Thyroid gland (tissue), 4 donors: ENCODE measurements around the gene ZXDC. TPM values are rescaled to one million over a fixed set of nuclear protein-coding genes. Genes with fewer than 3 reads are reported as not detected.

Experiments used
- DNase-seq, 2 donors: peaks; one replicate each; pipeline ENCODE4 v3.0.0-alpha.2; 2019
- H3K27ac ChIP-seq, 3 donors: fragments of 200-600 bp; sonication (generic); 1 replicate in 2 of 3; 2 replicates in 1 of 3; pipeline ENCODE4 v1.5.1; 2016 to 2019; ENCODE audit warnings: mild to moderate bottlenecking in 1 of 3, moderate library complexity in 1 of 3
- H3K27me3 ChIP-seq: fragments of 200-600 bp; sonication (generic); one replicate; pipeline ENCODE4 v1.5.1; 2019
- H3K36me3 ChIP-seq, 2 donors: fragments of 200-600 bp; sonication (generic); one replicate each; pipeline ENCODE4 v1.5.1; 2016 to 2019
- H3K4me1 ChIP-seq, 2 donors: fragments of 200-600 bp; sonication (generic); one replicate each; pipeline ENCODE4 v1.5.1; 2017 to 2019
- H3K4me3 ChIP-seq, 3 donors: fragments of 200-600 bp; sonication (generic); replicated peaks in 1 of 3; 1 replicate in 2 of 3; 2 replicates in 1 of 3; pipeline ENCODE4 v1.5.1; 2016; ENCODE audit warnings: mild to moderate bottlenecking in 1 of 3
- H3K9me3 ChIP-seq: fragments of 200-600 bp; sonication (generic); one replicate; pipeline ENCODE4 v1.5.1; 2017
- POLR2A ChIP-seq, 2 donors: fragments of 450-650 bp; IDR thresholded peaks; one replicate each; pipeline ENCODE4 v1.6.1; 2017; ENCODE audit warnings: antibody characterized with exemption in 2 of 2, mild to moderate bottlenecking in 2 of 2, moderate library complexity in 1 of 2
- WGBS, 2 donors: methylation state at CpG; one replicate each; pipeline ENCODE4 v1.1.5; 2017; 5-methylcytosine and 5-hydroxymethylcytosine counted together
- intact Hi-C: fragments of 100-400 bp; cut with DNase I; formaldehyde crosslinking; loops from one replicate; pipeline ENCODE4 v1.15.1; 2023
- total RNA-seq, 4 donors: library from RNA; depleted of rRNA; stranded (reverse); fragments of >200 nt; gene quantifications; one replicate each; pipeline ENCODE4 v1.2.3, GENCODE V29; 2016
- TF ChIP-seq, protein P1 (sequence below), 6 experiments: fragments of 200-600 bp in 3 of 6; fragments of 450-650 bp in 3 of 6; sonication (generic) in 3 of 6; IDR thresholded peaks; one replicate each; pipeline ENCODE4 v1.5.1; 2016 to 2019; ENCODE audit warnings: antibody characterized with exemption in 6 of 6, mild to moderate bottlenecking in 2 of 6, inconsistent platforms in 1 of 6, moderate library complexity in 1 of 6

ZXDC gene
- total RNA-seq, 4 donors from 2014 or later: 51.5 to 96.8 (median 57.4) TPM

DNA sequence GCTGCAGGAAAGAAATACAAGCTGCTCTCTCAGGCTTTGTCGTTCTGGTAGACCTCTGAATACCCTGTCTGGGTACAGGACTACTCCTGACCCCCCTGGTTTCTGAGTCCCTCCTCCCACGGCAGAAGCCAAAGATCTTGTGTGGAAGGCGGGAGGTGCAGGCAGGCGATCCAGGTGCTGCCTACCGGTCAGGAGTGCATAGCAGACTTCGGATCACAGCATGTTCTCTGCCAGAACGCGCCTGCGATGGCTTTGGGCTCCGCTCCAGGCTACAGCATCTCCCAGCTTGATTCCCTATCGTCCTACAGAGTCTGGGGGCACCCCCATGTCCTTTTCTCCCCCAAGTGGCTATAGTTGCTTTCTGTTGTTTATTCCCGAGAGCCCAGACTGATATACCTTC lies 83.4 kb downstream of the ZXDC start:
- peaks cover 0 to 16% of the 10 kb centered on the region in 2 donors for H3K4me1 ChIP-seq
- TF ChIP-seq POLR2A (IDR thresholded peaks at IDR 0.05): no peak
- TF ChIP-seq, protein P1, sequence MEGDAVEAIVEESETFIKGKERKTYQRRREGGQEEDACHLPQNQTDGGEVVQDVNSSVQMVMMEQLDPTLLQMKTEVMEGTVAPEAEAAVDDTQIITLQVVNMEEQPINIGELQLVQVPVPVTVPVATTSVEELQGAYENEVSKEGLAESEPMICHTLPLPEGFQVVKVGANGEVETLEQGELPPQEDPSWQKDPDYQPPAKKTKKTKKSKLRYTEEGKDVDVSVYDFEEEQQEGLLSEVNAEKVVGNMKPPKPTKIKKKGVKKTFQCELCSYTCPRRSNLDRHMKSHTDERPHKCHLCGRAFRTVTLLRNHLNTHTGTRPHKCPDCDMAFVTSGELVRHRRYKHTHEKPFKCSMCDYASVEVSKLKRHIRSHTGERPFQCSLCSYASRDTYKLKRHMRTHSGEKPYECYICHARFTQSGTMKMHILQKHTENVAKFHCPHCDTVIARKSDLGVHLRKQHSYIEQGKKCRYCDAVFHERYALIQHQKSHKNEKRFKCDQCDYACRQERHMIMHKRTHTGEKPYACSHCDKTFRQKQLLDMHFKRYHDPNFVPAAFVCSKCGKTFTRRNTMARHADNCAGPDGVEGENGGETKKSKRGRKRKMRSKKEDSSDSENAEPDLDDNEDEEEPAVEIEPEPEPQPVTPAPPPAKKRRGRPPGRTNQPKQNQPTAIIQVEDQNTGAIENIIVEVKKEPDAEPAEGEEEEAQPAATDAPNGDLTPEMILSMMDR (IDR thresholded peaks at IDR 0.05): no peak
- 74 to 87% methylated on average over 11 to 12 of the region's 12 CpGs for whole genome bisulfite sequencing, 2 donors
- no peaks in the 10 kb centered on the region for H3K9me3 ChIP-seq
- intact Hi-C loops: loop anchor here (5.0 kb wide), 1 partner anchor 260 kb away; no protein-coding TSS in a partner anchor
- no peaks in the 10 kb centered on the region for H3K27me3 ChIP-seq
- no peaks in the 10 kb centered on the region for H3K36me3 ChIP-seq
- no peak for DNase-seq
- H3K27ac ChIP-seq: no peak overlapping the region
- H3K4me3 ChIP-seq: no peak overlapping the region

DNA sequence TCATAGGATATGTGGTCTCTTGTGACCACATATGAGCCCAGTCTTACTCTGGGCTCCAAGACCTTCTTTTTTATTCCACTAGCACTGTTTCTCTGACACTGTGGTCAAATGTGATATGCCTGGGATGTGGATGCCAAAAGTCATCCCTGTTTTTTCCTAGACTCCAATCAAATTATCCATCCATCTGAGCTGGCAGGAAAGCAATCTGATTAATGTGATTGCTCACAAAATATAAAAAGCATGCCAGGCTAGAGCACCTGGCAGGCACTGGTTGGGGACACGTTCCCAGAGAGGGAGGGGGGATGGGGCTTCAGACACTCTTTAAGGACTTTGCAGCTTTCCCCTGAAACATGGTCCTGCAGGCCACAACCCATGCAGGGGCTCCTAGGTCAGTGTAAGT lies 84.1 kb downstream of the ZXDC start:
- Histone ChIP-seq H3K4me3 (no peak overlapping the region), H3K4me1 (peaks cover 0 to 16% of the 10 kb centered on the region in 2 donors), H3K36me3 (no peaks in the 10 kb centered on the region), H3K9me3 (no peaks in the 10 kb centered on the region), H3K27me3 (no peaks in the 10 kb centered on the region), H3K27ac (no peak overlapping the region)
- 50 to 55% methylated on average over 1 of the region's 1 CpG for WGBS, 2 donors
- no peak for DNase-seq
- intact Hi-C loops: loop anchor here (5.0 kb wide), 1 partner anchor 259 kb away; no protein-coding TSS in a partner anchor
- TF ChIP-seq, protein P1 (IDR thresholded peaks at IDR 0.05): no peak
- TF ChIP-seq POLR2A (IDR thresholded peaks at IDR 0.05): no peak

DNA sequence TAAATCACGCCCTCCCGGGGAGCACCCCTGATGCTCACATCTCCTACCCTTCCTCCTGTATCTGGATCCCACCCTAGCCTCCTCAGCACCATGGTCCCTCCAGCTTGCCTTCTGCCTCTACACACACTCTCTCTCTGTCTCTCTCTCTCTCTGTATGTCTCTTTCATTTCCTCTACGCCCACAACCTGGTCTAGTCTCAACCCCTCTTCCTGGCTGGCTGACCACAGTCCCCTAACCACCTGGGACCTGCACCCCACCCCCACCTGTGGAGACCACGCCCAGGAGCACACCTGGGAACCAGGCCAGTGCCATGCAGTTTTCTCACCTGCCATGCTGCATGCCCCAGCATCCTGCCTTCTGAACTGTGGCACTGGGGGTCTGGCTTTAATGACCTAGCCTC lies 84.9 kb downstream of the ZXDC start:
- 86 to 87% methylated on average over 4 of the region's 4 CpGs for whole genome bisulfite sequencing, 2 donors
- peaks cover 0 to 16% of the 10 kb centered on the region in 2 donors for H3K4me1 ChIP-seq
- no peak overlapping the region for H3K4me3 ChIP-seq
- H3K27me3 ChIP-seq: no peaks in the 10 kb centered on the region
- no peaks in the 10 kb centered on the region for H3K9me3 ChIP-seq
- intact Hi-C loops: loop anchor here (5.0 kb wide), 1 partner anchor 258 kb away; no protein-coding TSS in a partner anchor
- DNase-seq: no peak
- TF ChIP-seq, protein P1 (IDR thresholded peaks at IDR 0.05): no peak
- no peaks in the 10 kb centered on the region for H3K36me3 ChIP-seq
- H3K27ac ChIP-seq: no peak overlapping the region

DNA sequence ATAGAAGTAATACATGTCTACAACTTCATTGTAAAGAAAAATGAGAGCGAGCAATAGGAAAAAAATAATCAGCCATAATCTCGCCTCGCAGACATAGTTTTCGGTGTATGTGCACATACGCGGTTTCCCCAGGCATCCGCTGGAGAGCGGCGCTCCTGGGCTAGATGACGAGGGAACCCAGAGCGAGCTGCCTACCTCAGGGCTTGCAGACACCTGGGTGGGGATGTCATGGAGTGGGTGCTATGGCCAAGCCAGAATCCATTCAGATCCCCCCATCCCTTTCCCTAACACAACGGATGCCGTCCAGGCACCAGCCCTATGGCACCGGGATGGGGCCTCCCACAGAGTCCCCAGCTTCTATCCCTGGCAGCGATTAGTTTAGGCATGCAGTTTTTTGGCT lies 85.5 kb downstream of the ZXDC start:
- Histone ChIP-seq H3K4me1 (peaks cover 0 to 15% of the 10 kb centered on the region in 2 donors), H3K27ac (no peak overlapping the region), H3K36me3 (no peaks in the 10 kb centered on the region), H3K27me3 (no peaks in the 10 kb centered on the region), H3K9me3 (no peaks in the 10 kb centered on the region), H3K4me3 (no peak overlapping the region)
- TF ChIP-seq, protein P1 (IDR thresholded peaks at IDR 0.05): no peak
- no peak for TF ChIP-seq POLR2A (IDR thresholded peaks at IDR 0.05)
- intact Hi-C loops: loop anchor here (5.0 kb wide), 1 partner anchor 258 kb away; no protein-coding TSS in a partner anchor
- WGBS, 2 donors: 92 to 95% methylated on average over 12 to 15 of the region's 15 CpGs
- no peak for DNase-seq

DNA sequence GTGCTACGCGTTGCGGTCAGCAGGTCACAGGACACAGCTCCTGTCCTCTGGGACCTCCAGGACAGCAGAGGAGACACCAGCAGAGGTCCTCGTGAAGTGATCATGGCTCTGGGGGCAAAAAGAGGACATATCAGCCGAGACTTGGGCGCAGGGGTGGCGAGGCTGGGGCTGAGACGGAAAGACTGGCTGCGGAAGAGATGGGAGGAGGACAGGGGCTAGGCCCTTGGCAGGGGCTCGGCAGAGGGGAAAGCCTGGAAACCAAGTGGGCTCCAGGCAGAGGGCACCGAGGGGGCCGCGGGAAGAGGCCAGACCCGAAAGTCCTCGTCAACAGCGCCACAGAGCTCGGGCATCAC lies 85.9 kb downstream of the ZXDC start:
- no peaks in the 10 kb centered on the region for H3K27me3 ChIP-seq
- H3K27ac ChIP-seq: no peak overlapping the region
- H3K9me3 ChIP-seq: no peaks in the 10 kb centered on the region
- intact Hi-C loops: loop anchor here (2.0 to 5.0 kb wide), 2 partner anchors 129 to 257 kb away; no protein-coding TSS in a partner anchor
- WGBS, 2 donors: 71 to 72% methylated on average over 17 of the region's 17 CpGs
- H3K4me1 ChIP-seq: peaks cover 0 to 11% of the 10 kb centered on the region in 2 donors
- no peaks in the 10 kb centered on the region for H3K36me3 ChIP-seq
- no peak overlapping the region for H3K4me3 ChIP-seq
- TF ChIP-seq, protein P1 (IDR thresholded peaks at IDR 0.05): no peak
- no peak for TF ChIP-seq POLR2A (IDR thresholded peaks at IDR 0.05)
- DNase-seq: no peak
